ENCODE data around the gene DSP. TPM values are rescaled to one million over a fixed set of nuclear protein-coding genes. Genes with fewer than 3 reads are reported as not detected.

The DSP gene
- total and polyA plus RNA-seq, 4 donors, result 25.0 to 74.7 (median 34.1) TPM

- Histone ChIP-seq H3K27me3 (ENCODE audit: control insufficient read depth in 4 of 4, insufficient read depth in 4 of 4, low read length in 3 of 4) (no peaks in the 10 kb centered on the region), H3K9me3 (ENCODE audit: control insufficient read depth in 4 of 4, low read length in 3 of 4) (no peaks in the 10 kb centered on the region), H3K4me3 (ENCODE audit: low read depth in 1 of 3, low read length in 3 of 3) (peak overlapping the region; percentile 61 to 92 (median 86)), H3K27ac (ENCODE audit: low read depth in 1 of 2, low read length in 2 of 2) (no peak overlapping the region), H3K36me3 (ENCODE audit: control insufficient read depth in 4 of 4, insufficient read depth in 3 of 4, low read depth in 1 of 4, low read length in 3 of 4) (peaks cover 1 to 10% (median 4%) of the 10 kb centered on the region in 4 donors), H3K9ac (ENCODE audit: low read depth in 1 of 2, low read length in 2 of 2) (peak overlapping the region in 1 of 2 donors; percentile 53), H3K4me1 (ENCODE audit: control insufficient read depth in 4 of 4, insufficient read depth in 4 of 4, low read length in 3 of 4) (peaks cover 5 to 30% (median 11%) of the 10 kb centered on the region in 4 donors)
- no peak for DNase-seq (ENCODE audit: low spot score)
- no peak for TF ChIP-seq RXRA (IDR thresholded peaks at IDR 0.05)
- TF ChIP-seq JUND (IDR thresholded peaks at IDR 0.05), result no peak
- TF ChIP-seq HNF4A (conservative IDR thresholded peaks at IDR 0.05), result no peak
- TF ChIP-seq FOXA2 (IDR thresholded peaks at IDR 0.05), result no peak
- TF ChIP-seq HNF4G (IDR thresholded peaks at IDR 0.05), result no peak
- no peak for TF ChIP-seq FOXA1 (IDR thresholded peaks at IDR 0.05)
- no peak for TF ChIP-seq TAF1 (conservative IDR thresholded peaks at IDR 0.05)
- TF ChIP-seq, protein P1, sequence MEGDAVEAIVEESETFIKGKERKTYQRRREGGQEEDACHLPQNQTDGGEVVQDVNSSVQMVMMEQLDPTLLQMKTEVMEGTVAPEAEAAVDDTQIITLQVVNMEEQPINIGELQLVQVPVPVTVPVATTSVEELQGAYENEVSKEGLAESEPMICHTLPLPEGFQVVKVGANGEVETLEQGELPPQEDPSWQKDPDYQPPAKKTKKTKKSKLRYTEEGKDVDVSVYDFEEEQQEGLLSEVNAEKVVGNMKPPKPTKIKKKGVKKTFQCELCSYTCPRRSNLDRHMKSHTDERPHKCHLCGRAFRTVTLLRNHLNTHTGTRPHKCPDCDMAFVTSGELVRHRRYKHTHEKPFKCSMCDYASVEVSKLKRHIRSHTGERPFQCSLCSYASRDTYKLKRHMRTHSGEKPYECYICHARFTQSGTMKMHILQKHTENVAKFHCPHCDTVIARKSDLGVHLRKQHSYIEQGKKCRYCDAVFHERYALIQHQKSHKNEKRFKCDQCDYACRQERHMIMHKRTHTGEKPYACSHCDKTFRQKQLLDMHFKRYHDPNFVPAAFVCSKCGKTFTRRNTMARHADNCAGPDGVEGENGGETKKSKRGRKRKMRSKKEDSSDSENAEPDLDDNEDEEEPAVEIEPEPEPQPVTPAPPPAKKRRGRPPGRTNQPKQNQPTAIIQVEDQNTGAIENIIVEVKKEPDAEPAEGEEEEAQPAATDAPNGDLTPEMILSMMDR (IDR thresholded peaks at IDR 0.05; ENCODE audit: low read depth, low read length, missing input control), result no peak
- no peak for TF ChIP-seq GABPA (IDR thresholded peaks at IDR 0.05 in 1 of 2, conservative IDR thresholded peaks at IDR 0.05 in 1 of 2)
- no peak for TF ChIP-seq NR2F2 (IDR thresholded peaks at IDR 0.05)
- TF ChIP-seq, protein P2, sequence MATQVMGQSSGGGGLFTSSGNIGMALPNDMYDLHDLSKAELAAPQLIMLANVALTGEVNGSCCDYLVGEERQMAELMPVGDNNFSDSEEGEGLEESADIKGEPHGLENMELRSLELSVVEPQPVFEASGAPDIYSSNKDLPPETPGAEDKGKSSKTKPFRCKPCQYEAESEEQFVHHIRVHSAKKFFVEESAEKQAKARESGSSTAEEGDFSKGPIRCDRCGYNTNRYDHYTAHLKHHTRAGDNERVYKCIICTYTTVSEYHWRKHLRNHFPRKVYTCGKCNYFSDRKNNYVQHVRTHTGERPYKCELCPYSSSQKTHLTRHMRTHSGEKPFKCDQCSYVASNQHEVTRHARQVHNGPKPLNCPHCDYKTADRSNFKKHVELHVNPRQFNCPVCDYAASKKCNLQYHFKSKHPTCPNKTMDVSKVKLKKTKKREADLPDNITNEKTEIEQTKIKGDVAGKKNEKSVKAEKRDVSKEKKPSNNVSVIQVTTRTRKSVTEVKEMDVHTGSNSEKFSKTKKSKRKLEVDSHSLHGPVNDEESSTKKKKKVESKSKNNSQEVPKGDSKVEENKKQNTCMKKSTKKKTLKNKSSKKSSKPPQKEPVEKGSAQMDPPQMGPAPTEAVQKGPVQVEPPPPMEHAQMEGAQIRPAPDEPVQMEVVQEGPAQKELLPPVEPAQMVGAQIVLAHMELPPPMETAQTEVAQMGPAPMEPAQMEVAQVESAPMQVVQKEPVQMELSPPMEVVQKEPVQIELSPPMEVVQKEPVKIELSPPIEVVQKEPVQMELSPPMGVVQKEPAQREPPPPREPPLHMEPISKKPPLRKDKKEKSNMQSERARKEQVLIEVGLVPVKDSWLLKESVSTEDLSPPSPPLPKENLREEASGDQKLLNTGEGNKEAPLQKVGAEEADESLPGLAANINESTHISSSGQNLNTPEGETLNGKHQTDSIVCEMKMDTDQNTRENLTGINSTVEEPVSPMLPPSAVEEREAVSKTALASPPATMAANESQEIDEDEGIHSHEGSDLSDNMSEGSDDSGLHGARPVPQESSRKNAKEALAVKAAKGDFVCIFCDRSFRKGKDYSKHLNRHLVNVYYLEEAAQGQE (IDR thresholded peaks at IDR 0.05), result no peak
- TF ChIP-seq, protein P3, sequence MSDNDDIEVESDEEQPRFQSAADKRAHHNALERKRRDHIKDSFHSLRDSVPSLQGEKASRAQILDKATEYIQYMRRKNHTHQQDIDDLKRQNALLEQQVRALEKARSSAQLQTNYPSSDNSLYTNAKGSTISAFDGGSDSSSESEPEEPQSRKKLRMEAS (IDR thresholded peaks at IDR 0.05), result no peak
- no peak for TF ChIP-seq YY1 (IDR thresholded peaks at IDR 0.05)
- WGBS, result 15% methylated on average over 10 of the region's 10 CpGs
Measured at GRCh38 chr6:7590918-7591302, 49.4 kb downstream of the DSP start.

DNA sequence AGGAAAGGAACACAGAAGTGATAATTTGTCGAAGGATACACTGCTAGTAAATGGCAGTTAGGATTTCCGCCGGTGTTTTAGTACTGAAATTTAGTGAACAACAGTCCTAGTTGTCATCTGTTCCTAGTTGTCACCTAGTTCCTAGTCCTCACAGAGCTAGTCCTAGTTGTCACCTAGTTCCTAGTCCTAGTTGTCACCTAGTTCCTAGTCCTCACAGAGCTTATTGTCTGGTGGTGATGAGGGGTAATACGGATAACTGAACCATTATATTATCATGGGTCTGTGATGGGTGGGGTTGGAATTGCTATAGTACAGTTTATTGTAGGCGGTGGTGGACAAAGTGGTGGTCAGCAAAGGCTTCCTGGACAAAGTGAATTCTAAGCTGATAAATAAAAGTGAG, 50.3 kb downstream of the DSP start:
- peaks cover 1 to 18% (median 5%) of the 10 kb centered on the region in 4 donors for H3K36me3 ChIP-seq (ENCODE audit: control insufficient read depth in 4 of 4, insufficient read depth in 3 of 4, low read depth in 1 of 4, low read length in 3 of 4)
- no peak overlapping the region for H3K4me3 ChIP-seq (ENCODE audit: low read depth in 1 of 3, low read length in 3 of 3)
- DNase-seq (ENCODE audit: low spot score), result no peak
- H3K27ac ChIP-seq (ENCODE audit: low read depth in 1 of 2, low read length in 2 of 2), result no peak overlapping the region
- H3K4me1 ChIP-seq (ENCODE audit: control insufficient read depth in 4 of 4, insufficient read depth in 4 of 4, low read length in 3 of 4), result peaks cover 5 to 30% (median 11%) of the 10 kb centered on the region in 4 donors
- WGBS, result 97% methylated on average over 5 of the region's 5 CpGs
- TF ChIP-seq FOXA2 (IDR thresholded peaks at IDR 0.05) (no peak), HNF4A (conservative IDR thresholded peaks at IDR 0.05) (no peak), RAD21 (IDR thresholded peaks at IDR 0.05) (no peak)
- TF ChIP-seq, protein P2 (IDR thresholded peaks at IDR 0.05), result no peak
- TF ChIP-seq, protein P3 (IDR thresholded peaks at IDR 0.05), result no peak
- H3K27me3 ChIP-seq (ENCODE audit: control insufficient read depth in 4 of 4, insufficient read depth in 4 of 4, low read length in 3 of 4), result no peaks in the 10 kb centered on the region
- no peaks in the 10 kb centered on the region for H3K9me3 ChIP-seq (ENCODE audit: control insufficient read depth in 4 of 4, low read length in 3 of 4)
- no peak overlapping the region for H3K9ac ChIP-seq (ENCODE audit: low read depth in 1 of 2, low read length in 2 of 2)

Data from liver (tissue), 9 donors.